HPDE6-E6E7 (cell line): ENCODE results near the gene CDK13.
A peak's percentile ranks its signal among the peaks of the same experiment; 100 is the strongest.

Source experiments
- DNase-seq: peaks from one replicate; pipeline ENCODE4 v3.0.0; 2011; ENCODE audit warnings: missing footprints; ENCODE audit errors: extremely low spot score

Gene CDK13

DNA sequence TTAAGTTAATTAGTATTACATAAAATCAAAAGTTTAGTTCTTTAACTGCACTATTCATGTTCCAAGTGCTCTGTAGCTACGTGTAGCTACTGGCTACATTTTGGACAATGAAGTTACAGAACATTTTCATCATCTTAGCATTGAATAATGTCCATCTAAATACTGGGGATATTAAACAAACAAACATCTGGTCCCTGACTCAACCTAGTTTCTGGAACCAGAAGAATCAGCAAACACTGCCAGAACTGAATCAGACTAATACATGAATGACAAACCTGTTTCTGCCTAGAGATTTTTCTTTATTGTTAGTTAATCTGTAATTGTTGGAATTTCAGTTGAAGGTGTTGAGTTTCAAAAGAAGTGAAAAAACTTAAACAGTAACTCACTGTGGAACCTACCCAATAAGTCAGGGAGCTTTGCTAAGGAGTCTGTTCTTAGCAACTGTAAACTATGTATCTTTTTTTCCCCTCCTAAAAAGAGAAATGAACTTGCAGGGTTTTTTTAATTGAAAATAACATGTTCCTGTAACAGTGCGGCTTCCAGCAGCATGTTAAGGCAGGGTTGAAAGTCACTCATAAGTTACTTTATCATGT is 58.3 kb downstream of the CDK13 start:
- DNase-seq: peak; percentile 13

- DNase-seq: no peak
Observed at GRCh38 chr7:40009301-40009700, 59.2 kb downstream of the CDK13 start.

GRCh38 chr7:40014376-40014775 is 64.3 kb downstream of the CDK13 start:
- no peak for DNase-seq

DNA sequence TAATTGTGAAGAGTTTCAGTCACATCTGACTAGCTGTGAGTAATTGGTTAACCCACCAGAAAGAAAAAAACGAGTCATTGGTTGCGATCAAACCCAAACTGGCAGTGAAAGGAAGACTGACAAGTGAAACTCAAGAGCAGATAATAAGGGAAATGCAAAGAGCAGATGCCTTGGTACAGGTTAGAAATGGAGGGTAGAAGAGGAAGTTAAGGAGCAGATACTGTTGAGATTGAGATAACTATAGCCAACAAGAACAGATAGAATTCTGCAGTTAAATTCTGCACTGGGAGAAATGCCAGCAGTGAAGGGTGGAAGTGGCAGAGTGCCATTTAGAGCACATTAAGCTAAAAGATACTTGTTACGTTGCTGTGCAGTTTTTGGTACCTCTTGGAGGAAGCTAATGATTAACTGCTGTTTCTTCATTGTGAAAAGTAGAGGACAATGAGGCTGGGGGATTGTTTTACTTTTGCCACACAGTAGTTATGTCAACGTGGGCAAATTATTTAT is 65.8 kb downstream of the CDK13 start:
- DNase-seq: no peak

DNA sequence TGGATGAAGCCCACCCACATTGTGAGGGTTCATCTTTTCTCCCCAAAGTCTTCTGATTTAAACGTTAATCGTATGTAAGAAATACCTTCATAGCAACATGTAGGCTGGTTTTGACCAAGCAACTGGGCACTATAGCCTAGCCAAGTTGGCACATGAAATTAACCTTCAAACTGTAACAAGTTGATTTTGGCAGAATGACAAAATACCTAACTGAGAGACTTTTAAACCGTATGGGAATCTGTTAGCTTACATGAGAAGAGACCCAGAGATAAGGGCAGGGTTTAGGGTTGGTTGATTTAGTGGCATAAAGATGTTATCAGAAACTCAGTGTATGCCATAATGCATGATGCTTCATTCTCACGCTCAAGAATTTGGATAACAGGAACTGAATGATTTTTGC is 69.5 kb downstream of the CDK13 start:
- DNase-seq: no peak

GRCh38 chr7:40024048-40024447 is 74.0 kb downstream of the CDK13 start:
- DNase-seq: no peak

GRCh38 chr7:40024841-40025240 is 74.8 kb downstream of the CDK13 start:
- DNase-seq: no peak

GRCh38 chr7:40027545-40027944 is 77.5 kb downstream of the CDK13 start:
- no peak for DNase-seq

DNA sequence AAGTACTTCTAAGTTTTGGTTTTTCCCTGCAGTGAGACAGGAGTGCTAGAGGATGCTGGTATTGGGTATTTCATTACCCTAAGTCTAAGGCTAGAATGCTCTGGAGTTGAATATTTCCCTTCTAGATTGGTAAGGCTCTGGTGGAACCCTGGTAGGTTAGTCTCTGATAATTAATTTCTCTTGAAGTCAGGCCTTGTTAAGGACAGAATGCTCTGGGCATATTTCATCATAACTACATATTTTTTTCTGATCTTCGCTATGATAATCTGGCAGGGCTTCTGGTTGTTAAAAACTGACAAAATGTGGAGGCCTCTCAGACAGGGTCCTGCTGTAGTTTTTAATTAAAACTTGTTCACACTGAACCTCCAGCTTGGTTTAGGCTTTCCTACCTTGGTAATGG is 83.8 kb downstream of the CDK13 start:
- no peak for DNase-seq

- DNase-seq: no peak
Observed at GRCh38 chr7:40041456-40041855, 91.4 kb downstream of the CDK13 start.

GRCh38 chr7:40043164-40043563 is 93.1 kb downstream of the CDK13 start:
- no peak for DNase-seq

DNA sequence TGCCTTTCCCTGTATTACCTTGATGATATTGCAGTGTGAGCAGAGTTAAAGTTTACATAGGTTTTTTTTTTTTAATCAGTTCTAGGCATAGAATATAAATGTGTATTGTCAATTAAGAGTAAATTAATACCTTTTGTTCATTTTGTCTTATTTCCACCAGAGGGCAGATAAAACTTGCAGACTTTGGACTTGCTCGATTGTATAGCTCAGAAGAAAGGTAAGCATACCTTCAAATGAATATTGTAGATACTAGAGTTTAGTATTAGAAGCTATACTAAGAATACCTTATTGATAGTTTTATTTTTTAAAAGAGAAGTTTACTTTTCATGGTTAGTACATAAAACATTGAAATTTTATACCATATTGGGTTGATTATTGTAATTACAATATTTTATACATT is 97.6 kb downstream of the CDK13 start:
- no peak for DNase-seq

GRCh38 chr7:40057292-40057691 is 107.2 kb downstream of the CDK13 start:
- no peak for DNase-seq

DNA sequence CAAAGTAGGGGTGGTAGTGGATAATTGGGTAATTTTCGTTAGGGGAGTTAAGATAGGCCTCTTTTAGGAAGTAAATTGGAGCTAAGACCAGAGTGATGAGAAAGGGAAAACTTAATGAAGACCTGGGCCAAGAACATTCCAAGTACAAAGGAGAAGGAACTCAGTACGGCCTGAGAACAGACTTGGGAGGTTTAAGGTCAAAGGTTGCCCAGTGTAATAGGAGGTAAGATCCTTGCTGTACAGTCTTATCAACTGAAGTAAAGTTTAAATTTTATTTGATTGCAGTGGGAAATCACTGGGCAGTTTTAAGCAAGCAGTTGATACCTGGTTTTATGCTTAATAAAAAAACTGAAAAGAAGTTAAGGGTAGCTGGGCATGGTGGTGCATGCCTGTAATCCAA is 108.0 kb downstream of the CDK13 start:
- no peak for DNase-seq

- DNase-seq: no peak
Observed at GRCh38 chr7:40058636-40059035, 108.6 kb downstream of the CDK13 start.

- DNase-seq: no peak
Observed at GRCh38 chr7:40059057-40059456, 109.0 kb downstream of the CDK13 start.

- no peak for DNase-seq
Observed at GRCh38 chr7:40072268-40072667, 122.2 kb downstream of the CDK13 start.

DNA sequence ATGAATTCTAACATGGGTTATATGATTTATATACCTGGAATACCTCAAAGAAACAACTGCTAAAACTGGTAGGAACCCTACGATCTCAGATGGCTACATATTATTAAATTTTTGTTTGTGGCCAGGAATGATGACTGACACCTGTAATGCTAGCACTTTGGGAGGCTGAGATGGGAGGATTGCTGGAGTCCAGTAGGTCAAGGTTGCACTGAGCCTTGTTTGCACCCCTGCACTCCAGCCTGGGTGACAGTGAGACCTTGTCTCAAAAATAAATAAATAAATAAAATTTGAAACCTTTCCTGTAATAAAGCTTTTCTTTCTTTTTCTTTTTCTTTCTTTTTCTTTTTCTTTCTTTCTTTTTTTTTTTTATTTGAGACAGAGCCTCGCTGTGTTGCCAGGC is 123.2 kb downstream of the CDK13 start:
- no peak for DNase-seq

DNA sequence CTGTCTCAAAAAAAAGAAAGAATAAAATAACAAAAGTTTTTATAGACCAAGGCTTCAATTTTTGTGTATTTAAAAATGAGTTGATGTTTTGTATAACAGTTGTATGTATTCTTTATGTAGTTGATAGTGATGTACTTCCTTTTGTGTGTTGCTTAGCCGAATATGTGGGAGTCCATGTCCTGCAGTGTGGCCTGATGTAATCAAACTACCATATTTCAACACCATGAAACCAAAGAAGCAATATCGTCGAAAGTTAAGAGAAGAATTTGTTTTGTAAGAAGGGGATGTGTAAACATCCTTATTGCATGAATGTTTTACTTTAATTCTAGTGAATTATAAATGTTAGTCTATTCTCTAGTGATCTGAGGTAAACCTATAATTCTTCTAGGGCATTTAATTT is 127.8 kb downstream of the CDK13 start:
- no peak for DNase-seq

- no peak for DNase-seq
Observed at GRCh38 chr7:40092182-40092581, 142.1 kb downstream of the CDK13 start.

GRCh38 chr7:40093631-40094350 is 143.7 kb downstream of the CDK13 start:
- no peak for DNase-seq

GRCh38 chr7:40095230-40095629 is 145.2 kb downstream of the CDK13 start:
- no peak for DNase-seq

DNA sequence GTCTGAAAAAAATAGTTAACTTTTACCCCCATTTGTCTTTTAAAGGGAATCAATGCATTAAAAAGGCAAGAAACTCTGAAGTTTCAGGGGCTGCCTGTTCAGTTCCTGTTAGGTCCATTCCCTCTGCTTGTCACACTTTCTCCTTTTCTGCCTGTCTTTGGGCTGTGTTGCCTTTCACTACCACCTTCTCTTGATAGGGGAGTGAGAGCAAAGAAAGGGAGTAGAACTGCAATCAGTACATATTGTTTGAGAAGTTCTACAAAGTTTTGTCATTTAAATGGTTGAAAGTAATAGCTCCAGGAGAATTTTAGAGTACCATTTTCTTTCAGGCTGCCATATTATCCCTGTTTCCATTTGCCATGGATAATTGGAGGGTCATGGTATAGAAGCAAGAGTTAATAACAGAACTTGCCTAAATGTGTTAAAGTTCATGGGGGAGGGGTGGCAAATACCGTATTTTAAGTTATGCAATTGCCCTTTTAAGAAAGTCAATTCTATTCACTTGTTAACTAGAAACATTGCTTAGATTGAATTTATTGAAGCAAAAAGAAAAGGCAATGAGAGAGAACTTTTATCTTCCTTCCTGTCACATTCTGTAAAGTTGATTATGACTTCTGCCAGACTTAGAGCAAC is 145.8 kb downstream of the CDK13 start:
- DNase-seq: no peak
